CD8-positive, alpha-beta memory T cell (primary cell): ENCODE measurements around the gene LRRC46. TPM values are rescaled to one million over a fixed set of nuclear protein-coding genes. Genes with fewer than 3 reads are reported as not detected.
A peak's percentile ranks its signal among the peaks of the same experiment; 100 is the strongest.

ENCODE experiments used
- CTCF ChIA-PET: fragments of 350-600 bp; sonication (Branson Sonifier 250); formaldehyde crosslinking; loops from one replicate; lab custom pipeline; 2021; ENCODE audit warnings: antibody characterized with exemption; lab: Charles Lee
- POLR2A ChIA-PET: fragments of 350-600 bp; sonication (Branson Sonifier 250); formaldehyde crosslinking; loops from one replicate; lab custom pipeline; 2021; ENCODE audit warnings: antibody characterized with exemption; lab: Charles Lee
- DNase-seq, 5 donors: peaks; one replicate each; pipeline versions ENCODE4 v3.0.0 to v3.0.0-alpha.2; 2020 to 2022; ENCODE audit warnings: mixed read lengths in 1 of 5
- H3K27ac ChIP-seq: one replicate; pipeline ENCODE4 v1.7.0; 2013; ENCODE audit warnings: low read depth, mild to moderate bottlenecking, low read length, moderate library complexity
- H3K27me3 ChIP-seq: 2 replicates; pipeline ENCODE4 v1.7.0; 2013; ENCODE audit warnings: low read length, mild to moderate bottlenecking; ENCODE audit not compliant: insufficient read depth, poor library complexity, severe bottlenecking
- H3K36me3 ChIP-seq: 2 replicates; pipeline ENCODE4 v1.7.0; 2013; ENCODE audit warnings: mild to moderate bottlenecking, low read length, moderate library complexity; ENCODE audit not compliant: insufficient read depth
- H3K4me1 ChIP-seq: 2 replicates; pipeline ENCODE4 v1.7.0; 2013; ENCODE audit warnings: mild to moderate bottlenecking, low read length, moderate library complexity; ENCODE audit not compliant: insufficient read depth
- H3K4me3 ChIP-seq: 2 replicates; pipeline ENCODE4 v1.7.0; 2013; ENCODE audit warnings: mild to moderate bottlenecking, low read length
- H3K9me3 ChIP-seq: 2 replicates; pipeline ENCODE4 v1.7.0; 2013; ENCODE audit warnings: mild to moderate bottlenecking, low read length
- H3K27ac Mint-ChIP-seq, 8 donors: one replicate each; pipeline ENCODE4 v1.8.0; 2020 to 2021; ENCODE audit warnings: mixed read lengths in 8 of 8, mild to moderate bottlenecking in 6 of 8, inconsistent platforms in 3 of 8, moderate library complexity in 3 of 8
- H3K27me3 Mint-ChIP-seq, 2 donors: one replicate each; pipeline ENCODE4 v1.8.0; 2020 to 2021; ENCODE audit warnings: mixed read lengths in 2 of 2, mild to moderate bottlenecking in 1 of 2, moderate library complexity in 1 of 2
- H3K36me3 Mint-ChIP-seq, 3 donors: one replicate each; pipeline ENCODE4 v1.8.0; 2020 to 2021; ENCODE audit warnings: mixed read lengths in 3 of 3, inconsistent platforms in 1 of 3, mild to moderate bottlenecking in 1 of 3
- H3K4me1 Mint-ChIP-seq, 3 donors: one replicate each; pipeline ENCODE4 v1.8.0; 2020 to 2021; ENCODE audit warnings: mixed read lengths in 3 of 3, inconsistent platforms in 1 of 3, mild to moderate bottlenecking in 1 of 3
- H3K4me3 Mint-ChIP-seq, 7 donors: one replicate each; pipeline ENCODE4 v1.8.0; 2020 to 2021; ENCODE audit warnings: mixed read lengths in 7 of 7, mild to moderate bottlenecking in 6 of 7, moderate library complexity in 4 of 7, inconsistent platforms in 2 of 7
- H3K9me3 Mint-ChIP-seq, 5 donors: one replicate each; pipeline ENCODE4 v1.8.0; 2020 to 2022; ENCODE audit warnings: mixed read lengths in 5 of 5, mild to moderate bottlenecking in 3 of 5, moderate library complexity in 2 of 5, inconsistent platforms in 1 of 5
- polyA plus RNA-seq: library from polyadenylated mRNA; unstranded; fragments of 300-500 nt; fragmentation: Illumina TruSeq; gene quantifications from one replicate; pipeline ENCODE4 v1.2.3, GENCODE V29; 2021
- total RNA-seq, 2 experiments: library from RNA; stranded (reverse); gene quantifications; one replicate each; pipeline ENCODE4 v1.2.3, GENCODE V29; 2021

The LRRC46 gene
- total and polyA plus RNA-seq, 3 experiments from 2014 or later: 0.28 to 0.83 (median 0.49) TPM

GRCh38 chr17:47811709-47812108 is 19.8 kb upstream of the LRRC46 start:
- POLR2A ChIA-PET: no interaction called here
- Mint-ChIP-seq H3K36me3 (peaks cover 9 to 95% (median 32%) of the 10 kb centered on the region in 3 donors), H3K9me3 (no peaks in the 10 kb centered on the region)

GRCh38 chr17:47812146-47812920 is 19.1 kb upstream of the LRRC46 start:
- Mint-ChIP-seq H3K27me3 (peaks cover 0 to 2% of the 10 kb centered on the region in 2 donors), H3K4me3 (no peak overlapping the region), H3K27ac (peak overlapping the region in 7 of 8 donors; percentile 13 to 94 (median 91)), H3K36me3 (peaks cover 9 to 95% (median 32%) of the 10 kb centered on the region in 3 donors), H3K4me1 (peaks cover 21 to 29% (median 22%) of the 10 kb centered on the region in 3 donors), H3K9me3 (no peaks in the 10 kb centered on the region)
- Histone ChIP-seq H3K9me3 (no peaks in the 10 kb centered on the region), H3K4me1 (no peaks in the 10 kb centered on the region), H3K36me3 (peaks cover 34% of the 10 kb centered on the region), H3K4me3 (no peak overlapping the region), H3K27ac (no peak overlapping the region), H3K27me3 (no peaks in the 10 kb centered on the region)
- DNase-seq: peak in 1 of 5 donors; percentile 23
- ChIA-PET CTCF (no interaction called here), POLR2A (no interaction called here)

More at GRCh38 chr17:47811709-47812108, 19.8 kb upstream of the LRRC46 start:
- H3K27me3 ChIP-seq: no peaks in the 10 kb centered on the region
- no peak overlapping the region for H3K4me3 ChIP-seq
- peaks cover 0 to 2% of the 10 kb centered on the region in 2 donors for H3K27me3 Mint-ChIP-seq
- peak overlapping the region in 1 of 7 donors; percentile 24 for H3K4me3 Mint-ChIP-seq
- H3K36me3 ChIP-seq: peaks cover 29% of the 10 kb centered on the region
- H3K27ac ChIP-seq: no peak overlapping the region
- no peaks in the 10 kb centered on the region for H3K9me3 ChIP-seq
- H3K4me1 ChIP-seq: no peaks in the 10 kb centered on the region
- H3K4me1 Mint-ChIP-seq: peaks cover 21 to 29% (median 22%) of the 10 kb centered on the region in 3 donors
- no peak for DNase-seq
- CTCF ChIA-PET: no interaction called here
- H3K27ac Mint-ChIP-seq: peak overlapping the region; percentile 87 to 94 (median 92)

- Mint-ChIP-seq H3K36me3 (peaks cover 9 to 95% (median 30%) of the 10 kb centered on the region in 3 donors), H3K27me3 (peaks cover 0 to 2% of the 10 kb centered on the region in 2 donors), H3K4me3 (no peak overlapping the region), H3K27ac (peak overlapping the region in 6 of 8 donors; percentile 13 to 91 (median 88)), H3K4me1 (peaks cover 21 to 29% (median 22%) of the 10 kb centered on the region in 3 donors), H3K9me3 (no peaks in the 10 kb centered on the region)
- H3K27me3 ChIP-seq: no peaks in the 10 kb centered on the region
- H3K36me3 ChIP-seq: peaks cover 40% of the 10 kb centered on the region
- ChIA-PET POLR2A (no interaction called here), CTCF (no interaction called here)
- H3K4me3 ChIP-seq: no peak overlapping the region
- H3K9me3 ChIP-seq: no peaks in the 10 kb centered on the region
- no peaks in the 10 kb centered on the region for H3K4me1 ChIP-seq
- H3K27ac ChIP-seq: no peak overlapping the region
- peak in 1 of 5 donors; percentile 28 for DNase-seq
These were observed 18.4 kb upstream of the LRRC46 start for GRCh38 chr17:47813077-47813476.

- no peaks in the 10 kb centered on the region for H3K4me1 ChIP-seq
- peaks cover 9 to 95% (median 26%) of the 10 kb centered on the region in 3 donors for H3K36me3 Mint-ChIP-seq
- H3K4me3 ChIP-seq: no peak overlapping the region
- H3K9me3 ChIP-seq: no peaks in the 10 kb centered on the region
- H3K27ac ChIP-seq: no peak overlapping the region
- peaks cover 0 to 2% of the 10 kb centered on the region in 2 donors for H3K27me3 Mint-ChIP-seq
- H3K4me1 Mint-ChIP-seq: peaks cover 21 to 29% (median 22%) of the 10 kb centered on the region in 3 donors
- H3K27me3 ChIP-seq: no peaks in the 10 kb centered on the region
- DNase-seq: peak in 1 of 5 donors; percentile 27
- no peaks in the 10 kb centered on the region for H3K9me3 Mint-ChIP-seq
- no peak overlapping the region for H3K4me3 Mint-ChIP-seq
- H3K27ac Mint-ChIP-seq: peak overlapping the region in 2 of 8 donors; percentile 60 to 91
- POLR2A ChIA-PET: no interaction called here
- CTCF ChIA-PET: no interaction called here
- peaks cover 44% of the 10 kb centered on the region for H3K36me3 ChIP-seq
These were observed 17.9 kb upstream of the LRRC46 start for GRCh38 chr17:47813512-47814031.

- Mint-ChIP-seq H3K9me3 (no peaks in the 10 kb centered on the region), H3K27ac (peak overlapping the region in 6 of 8 donors; percentile 40 to 85 (median 54)), H3K27me3 (peaks cover 0 to 2% of the 10 kb centered on the region in 2 donors), H3K4me3 (no peak overlapping the region), H3K36me3 (peaks cover 3 to 90% (median 21%) of the 10 kb centered on the region in 3 donors), H3K4me1 (peaks cover 17 to 35% (median 19%) of the 10 kb centered on the region in 3 donors)
- ChIA-PET POLR2A (interaction anchor here (0.6 kb wide), 1 partner anchor 489 kb away, joined by 3 read pairs; no protein-coding TSS in a partner anchor), CTCF (interaction anchor here (0.7 kb wide), 1 partner anchor 116 kb away, joined by 3 read pairs; no protein-coding TSS in a partner anchor)
- Histone ChIP-seq H3K36me3 (peaks cover 45% of the 10 kb centered on the region), H3K4me3 (no peak overlapping the region), H3K4me1 (peaks cover 5% of the 10 kb centered on the region), H3K27ac (no peak overlapping the region), H3K27me3 (no peaks in the 10 kb centered on the region), H3K9me3 (no peaks in the 10 kb centered on the region)
- DNase-seq: peak in 1 of 5 donors; percentile 25
These were observed 16.2 kb upstream of the LRRC46 start for GRCh38 chr17:47815106-47815918.

GRCh38 chr17:47816111-47816735 is 15.2 kb upstream of the LRRC46 start:
- CTCF ChIA-PET: no interaction called here
- POLR2A ChIA-PET: no interaction called here
- H3K36me3 ChIP-seq: peaks cover 45% of the 10 kb centered on the region

GRCh38 chr17:47816947-47817346 is 14.5 kb upstream of the LRRC46 start:
- no peaks in the 10 kb centered on the region for H3K9me3 Mint-ChIP-seq
- H3K36me3 ChIP-seq: peaks cover 45% of the 10 kb centered on the region
- H3K9me3 ChIP-seq: no peaks in the 10 kb centered on the region
- no peak overlapping the region for H3K4me3 ChIP-seq
- peaks cover 3 to 85% (median 9%) of the 10 kb centered on the region in 3 donors for H3K36me3 Mint-ChIP-seq
- no peaks in the 10 kb centered on the region for H3K27me3 ChIP-seq
- ChIA-PET CTCF (interaction anchor here (0.8 kb wide), 1 partner anchor 13 kb away, joined by 3 read pairs; no protein-coding TSS in a partner anchor), POLR2A (no interaction called here)
- H3K27ac Mint-ChIP-seq: peak overlapping the region in 1 of 8 donors; percentile 93
- peaks cover 18% of the 10 kb centered on the region for H3K4me1 ChIP-seq
- no peaks in the 10 kb centered on the region for H3K27me3 Mint-ChIP-seq
- DNase-seq: peak in 1 of 5 donors; percentile 30
- no peak overlapping the region for H3K4me3 Mint-ChIP-seq
- peaks cover 17 to 36% (median 22%) of the 10 kb centered on the region in 3 donors for H3K4me1 Mint-ChIP-seq
- no peak overlapping the region for H3K27ac ChIP-seq

More at GRCh38 chr17:47816111-47816735, 15.2 kb upstream of the LRRC46 start:
- H3K4me3 ChIP-seq: no peak overlapping the region
- H3K4me1 ChIP-seq: peaks cover 14% of the 10 kb centered on the region
- DNase-seq: peak in 1 of 5 donors; percentile 44
- peak overlapping the region in 2 of 8 donors; percentile 15 to 93 for H3K27ac Mint-ChIP-seq
- H3K27ac ChIP-seq: no peak overlapping the region
- H3K27me3 Mint-ChIP-seq: peaks cover 0 to 1% of the 10 kb centered on the region in 2 donors
- no peaks in the 10 kb centered on the region for H3K9me3 ChIP-seq
- peaks cover 17 to 35% (median 20%) of the 10 kb centered on the region in 3 donors for H3K4me1 Mint-ChIP-seq
- no peaks in the 10 kb centered on the region for H3K27me3 ChIP-seq
- peaks cover 3 to 87% (median 16%) of the 10 kb centered on the region in 3 donors for H3K36me3 Mint-ChIP-seq
- H3K9me3 Mint-ChIP-seq: no peaks in the 10 kb centered on the region
- H3K4me3 Mint-ChIP-seq: no peak overlapping the region
